ENCODE results near the gene ARID3A.
"Not testable (repeated sequence)": the region's sequence is repeated elsewhere in the genome, so short reads cannot be mapped to it uniquely, and the experiment has no call there.

Gene ARID3A

GRCh38 chr19:891421-892200 is 34.2 kb upstream of the ARID3A start:
- DNase-seq (ENCODE audit: low read depth in 2 of 2, low spot score in 1 of 2): not testable (repeated sequence)

DNA sequence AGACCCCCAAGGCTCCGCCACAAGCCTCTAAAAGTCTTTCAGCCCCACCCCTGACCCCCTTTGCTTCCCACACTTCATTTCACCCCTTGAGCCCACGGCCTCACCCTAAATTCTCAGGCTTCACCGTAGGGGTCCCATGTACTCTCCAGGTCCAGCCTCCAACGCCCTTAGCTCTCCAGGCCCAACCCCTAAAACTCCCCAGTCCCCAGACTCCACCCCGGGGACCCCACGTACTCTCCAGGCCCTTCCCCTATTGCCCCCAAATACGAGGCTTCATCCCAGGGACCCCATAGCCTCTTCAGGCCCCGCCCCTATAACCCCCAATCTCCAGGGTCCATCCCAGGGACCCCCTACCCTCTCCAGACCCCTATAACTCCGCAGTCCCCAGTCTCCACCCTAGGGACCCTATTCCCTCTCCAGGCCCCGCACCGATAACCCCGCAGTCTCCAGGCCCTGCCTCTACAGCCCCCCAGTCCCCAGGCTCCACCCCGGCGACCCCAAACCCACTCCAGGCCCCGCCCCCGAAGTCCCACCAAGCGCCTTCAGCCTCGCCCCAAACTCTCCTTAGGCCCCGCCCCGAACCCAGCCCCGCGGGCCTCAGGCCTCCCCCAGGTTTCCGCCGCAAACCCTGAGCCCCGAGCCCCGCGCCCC is 33.5 kb upstream of the ARID3A start:
- DNase-seq (ENCODE audit: low read depth in 2 of 2, low spot score in 1 of 2): no peak

DNA sequence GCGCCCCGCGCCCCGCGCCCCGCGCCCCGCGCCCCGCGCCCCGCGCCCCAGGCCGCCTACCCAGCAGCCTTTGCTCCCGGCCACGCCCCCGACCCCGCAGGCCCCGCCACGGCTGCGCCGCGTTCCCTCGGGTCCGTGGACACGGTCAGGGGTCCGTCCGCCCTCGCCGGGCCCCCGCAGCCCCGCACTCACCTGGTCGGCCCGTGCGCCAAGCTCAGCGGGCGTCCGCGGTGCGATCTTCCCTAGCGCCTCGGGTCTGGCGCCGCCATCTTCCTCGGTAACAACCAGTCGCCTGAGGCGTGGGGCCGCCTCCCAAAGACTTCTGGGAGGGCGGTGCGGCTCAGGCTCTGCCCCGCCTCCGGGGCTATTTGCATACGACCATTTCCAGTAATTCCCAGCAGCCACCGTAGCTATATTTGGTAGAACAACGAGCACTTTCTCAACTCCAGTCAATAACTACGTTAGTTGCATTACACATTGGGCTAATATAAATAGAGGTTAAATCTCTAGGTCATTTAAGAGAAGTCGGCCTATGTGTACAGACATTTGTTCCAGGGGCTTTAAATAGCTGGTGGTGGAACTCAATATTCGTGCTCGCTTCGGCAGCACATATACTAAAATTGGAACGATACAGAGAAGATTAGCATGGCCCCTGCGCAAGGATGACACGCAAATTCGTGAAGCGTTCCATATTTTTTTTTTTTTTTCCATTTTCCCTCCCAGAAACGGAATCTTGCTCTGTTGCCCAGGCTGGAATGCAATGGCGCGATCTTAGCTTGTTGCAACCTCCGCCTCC is 32.7 kb upstream of the ARID3A start, which contains the start of the genes MED16 and RNU6-9:
MED16 (minus strand) TSS at position 294 of the 796 bp plus-strand sequence. CDS start 2,056 bp downstream, outside the sequence.
RNU6-9 (plus strand) TSS at position 591 of the 796 bp plus-strand sequence.
- DNase-seq (ENCODE audit: low read depth in 2 of 2, low spot score in 1 of 2): peak; percentile 72 to 79

GRCh38 chr19:896434-896833 is 29.4 kb upstream of the ARID3A start:
- DNase-seq (ENCODE audit: low read depth in 2 of 2, low spot score in 1 of 2): no peak

GRCh38 chr19:896999-897398 is 28.8 kb upstream of the ARID3A start:
- no peak for DNase-seq (ENCODE audit: low read depth in 2 of 2, low spot score in 1 of 2)

GRCh38 chr19:897442-898039 is 28.3 kb upstream of the ARID3A start:
- no peak for DNase-seq (ENCODE audit: low read depth in 2 of 2, low spot score in 1 of 2)

- DNase-seq (ENCODE audit: low read depth in 2 of 2, low spot score in 1 of 2): no peak
These were observed 27.2 kb upstream of the ARID3A start for GRCh38 chr19:898663-899062.

- DNase-seq (ENCODE audit: low read depth in 2 of 2, low spot score in 1 of 2): no peak
These were observed 26.3 kb upstream of the ARID3A start for GRCh38 chr19:899336-900042.

GRCh38 chr19:900043-900301 is 25.9 kb upstream of the ARID3A start:
- DNase-seq (ENCODE audit: low read depth in 2 of 2, low spot score in 1 of 2): no peak

DNA sequence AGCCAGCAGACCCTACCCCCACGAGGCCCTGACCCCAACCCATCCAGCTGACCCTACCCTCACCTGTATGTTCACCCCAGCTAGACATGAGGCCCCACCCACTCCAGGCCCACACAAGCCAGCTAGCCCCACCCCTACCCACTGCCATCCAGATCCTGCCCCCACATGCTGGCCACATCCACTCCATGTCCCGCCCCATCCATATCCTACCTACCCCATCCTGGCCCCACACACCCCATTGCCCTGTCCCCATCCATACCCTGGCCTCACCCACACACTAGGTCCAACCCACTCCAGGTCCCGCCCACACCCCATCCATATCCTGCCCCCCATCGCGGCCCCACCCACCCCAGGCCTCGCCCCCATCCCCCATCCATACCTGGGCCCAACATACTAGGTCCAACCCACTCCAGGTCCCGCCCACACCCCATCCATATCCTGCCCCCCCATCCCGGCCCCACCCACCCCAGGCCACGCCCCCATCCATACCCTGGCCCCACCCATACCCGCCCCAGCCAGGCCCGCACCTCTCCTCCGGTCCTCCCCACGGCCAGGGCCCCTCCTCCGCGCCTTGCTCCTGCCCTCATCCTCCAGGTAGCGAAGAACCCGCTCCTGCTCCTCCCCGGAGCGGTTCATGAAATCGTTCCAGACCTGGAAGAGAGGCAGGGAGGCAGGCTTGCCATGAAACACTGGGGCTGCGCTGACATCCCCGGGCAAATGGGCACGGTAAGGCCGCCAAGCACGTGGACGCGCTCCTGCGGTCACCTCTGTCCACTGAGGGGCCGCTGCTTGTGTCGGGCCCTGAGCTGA is 25.3 kb upstream of the ARID3A start:
- DNase-seq (ENCODE audit: low read depth in 2 of 2, low spot score in 1 of 2): no peak

- DNase-seq (ENCODE audit: low read depth in 2 of 2, low spot score in 1 of 2): no peak
These were observed 24.4 kb upstream of the ARID3A start for GRCh38 chr19:901216-902092.

DNA sequence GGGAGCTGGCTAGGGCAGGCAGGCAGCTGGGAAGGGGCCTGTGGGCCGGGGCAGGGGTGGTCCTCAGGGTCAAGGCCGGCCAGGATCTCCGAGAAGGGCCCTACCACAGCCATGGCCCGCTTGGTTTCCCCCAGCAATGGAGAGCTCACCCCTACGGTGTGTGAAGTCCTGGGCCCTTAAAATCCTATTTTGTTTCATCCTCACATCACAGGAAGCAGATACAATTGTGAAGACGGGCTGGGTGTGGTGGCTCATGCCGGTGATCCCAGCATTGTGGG is 23.8 kb upstream of the ARID3A start:
- no peak for DNase-seq (ENCODE audit: low read depth in 2 of 2, low spot score in 1 of 2)

- DNase-seq (ENCODE audit: low read depth in 2 of 2, low spot score in 1 of 2): no peak
These were observed 23.2 kb upstream of the ARID3A start for GRCh38 chr19:902446-903226.

DNA sequence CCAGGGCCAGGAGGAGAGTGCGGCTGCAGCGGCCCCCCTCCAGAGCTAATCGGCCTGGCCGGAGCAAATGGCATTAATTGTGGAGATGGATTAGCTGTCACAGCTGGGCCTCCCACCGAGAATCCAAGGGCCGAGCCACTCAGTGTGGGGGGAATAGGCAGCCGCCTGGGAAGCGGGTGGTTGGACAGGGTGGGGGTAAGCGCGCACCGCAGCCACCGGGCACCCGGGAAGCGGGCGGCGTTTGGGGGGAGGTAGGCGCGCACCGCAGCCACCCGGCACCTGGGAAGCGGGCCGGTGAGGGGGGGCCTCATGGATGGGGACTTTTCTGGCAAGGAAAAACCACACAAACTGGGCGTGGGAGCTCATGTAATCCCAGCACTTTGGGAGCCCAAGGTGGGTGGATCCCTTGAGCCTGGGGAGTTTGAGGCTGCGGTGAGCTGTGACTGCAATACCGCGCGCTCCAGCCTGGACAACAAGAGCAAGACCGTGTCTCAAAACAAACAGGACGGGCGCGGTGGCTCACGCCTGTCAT is 22.5 kb upstream of the ARID3A start:
- DNase-seq (ENCODE audit: low read depth in 2 of 2, low spot score in 1 of 2): no peak

- no peak for DNase-seq (ENCODE audit: low read depth in 2 of 2, low spot score in 1 of 2)
These were observed 21.3 kb upstream of the ARID3A start for GRCh38 chr19:904545-904944.

DNA sequence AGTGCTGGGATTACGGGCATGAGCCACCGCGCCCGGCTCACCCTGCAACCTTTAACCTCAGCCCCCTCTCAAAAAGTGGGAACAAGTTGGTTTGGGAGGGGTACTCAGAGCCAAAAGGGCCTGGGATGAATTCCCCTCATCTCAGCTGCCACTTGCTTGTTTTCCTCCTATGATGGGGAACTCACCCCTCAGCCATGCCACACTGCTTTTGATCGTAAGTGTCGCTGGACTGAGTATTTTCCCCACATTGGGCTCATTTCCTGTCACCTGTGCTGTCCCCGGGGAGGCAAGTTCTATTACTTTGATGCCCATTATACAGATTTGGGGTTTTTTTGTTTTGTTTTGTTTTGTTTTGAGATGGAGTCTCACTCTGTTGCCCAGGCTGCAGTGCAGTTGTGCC is 19.4 kb upstream of the ARID3A start:
- DNase-seq (ENCODE audit: low read depth in 2 of 2, low spot score in 1 of 2): no peak

DNA sequence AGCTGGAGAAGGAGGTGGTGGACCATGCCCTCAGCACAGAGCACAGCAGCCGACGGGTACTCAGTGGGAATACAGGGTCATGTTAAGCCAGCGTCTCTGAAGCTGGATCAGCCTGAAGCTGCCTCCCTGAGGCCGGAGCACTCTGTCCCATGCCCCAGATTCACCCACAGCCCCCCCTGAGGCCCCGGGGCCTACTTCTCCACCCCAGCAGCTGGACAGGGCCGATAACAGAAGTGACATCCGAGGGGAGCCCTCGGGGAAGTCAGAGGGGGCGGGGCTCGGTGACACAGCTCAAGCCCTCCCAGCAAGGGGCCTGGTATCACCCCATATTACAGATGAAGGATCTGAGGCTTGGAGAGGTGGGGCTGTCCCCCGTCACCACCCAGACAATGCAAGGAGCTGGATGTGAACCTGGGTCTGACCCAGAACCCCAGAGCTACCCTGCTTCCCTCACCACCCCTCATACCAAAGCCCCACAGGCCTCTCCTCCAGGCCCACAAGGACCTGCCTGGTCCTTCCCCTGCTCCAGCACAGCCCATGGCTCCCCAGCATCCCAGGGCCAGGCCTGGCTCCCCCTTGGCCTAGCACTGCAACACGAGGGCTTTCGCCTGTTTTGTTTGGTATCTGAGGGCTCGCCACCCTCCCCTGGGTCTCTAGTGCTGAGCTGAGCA is 18.5 kb upstream of the ARID3A start:
- DNase-seq (ENCODE audit: low read depth in 2 of 2, low spot score in 1 of 2): no peak

Measured in stimulated activated CD8-positive, alpha-beta memory T cell treated with anti-CD3 and anti-CD28 coated beads, Interleukin-4, amount 100 ng/mL, for 4 hours (primary cell).